HepG2 (cell line): ENCODE measurements around the gene ARHGEF16.

Experiments
- ATF7-NPFF ChIP-seq: sonication (generic); formaldehyde crosslinking; IDR thresholded peaks from 2 replicates; pipeline ENCODE4 v1.8.1; 2023; ENCODE audit warnings: mild to moderate bottlenecking, low read depth, missing genetic modification reagents, moderate library complexity
- ELF4 ChIP-seq: sonication (generic); formaldehyde crosslinking; IDR thresholded peaks from 2 replicates; pipeline ENCODE4 v1.5.0; 2020; ENCODE audit warnings: missing genetic modification reagents, mild to moderate bottlenecking, moderate library complexity, borderline replicate concordance
- MXD1 ChIP-seq: sonication (generic); formaldehyde crosslinking; IDR thresholded peaks from 2 replicates; pipeline ENCODE4 v1.4.0; 2020; ENCODE audit warnings: mild to moderate bottlenecking, missing genetic modification reagents
- POLR2A ChIP-seq, 2 experiments: IDR thresholded peaks; 2 replicates each; pipeline ENCODE4 v1.6.1; 2011; ENCODE audit warnings: low read depth in 2 of 2, low read length in 2 of 2, mild to moderate bottlenecking in 1 of 2, moderate library complexity in 1 of 2; ENCODE audit not compliant: insufficient read depth in 1 of 2
- POLR2AphosphoS5 ChIP-seq: IDR thresholded peaks from 2 replicates; pipeline ENCODE4 v1.6.1; 2012; ENCODE audit warnings: low read depth, low read length
- RFX5 ChIP-seq: IDR thresholded peaks from 2 replicates; pipeline ENCODE4 v1.6.1; 2011; ENCODE audit warnings: low read depth, low read length, improper control_type of control experiment
- ZNF24 ChIP-seq: fragments of 450-650 bp; IDR thresholded peaks from 2 replicates; pipeline ENCODE4 v1.6.1; 2017; ENCODE audit warnings: antibody characterized with exemption, mild to moderate bottlenecking
- ZNF274 ChIP-seq: sonication (generic); formaldehyde crosslinking; IDR thresholded peaks from 2 replicates; pipeline ENCODE4 v1.5.1; 2020; ENCODE audit warnings: mild to moderate bottlenecking, missing genetic modification reagents
- ZNF282 ChIP-seq: fragments of 450-650 bp; IDR thresholded peaks from 2 replicates; pipeline ENCODE4 v1.6.1; 2018; ENCODE audit not compliant: partially characterized antibody
- ZNF484 ChIP-seq: sonication (generic); formaldehyde crosslinking; IDR thresholded peaks from 2 replicates; pipeline ENCODE4 v1.5.1; 2020; ENCODE audit warnings: mild to moderate bottlenecking, low read depth, missing genetic modification reagents, borderline replicate concordance

- no peak for TF ChIP-seq ZNF484 (CRISPR knock-in tag)
- no peak for TF ChIP-seq POLR2A (IDR thresholded peaks at IDR 0.05; ENCODE audit: insufficient read depth in 1 of 2, low read depth in 2 of 2, low read length in 2 of 2)
- TF ChIP-seq MXD1: no peak
- peak; percentile 12; the same call in 1 of the 2 replicates for TF ChIP-seq ATF7-NPFF (CRISPR knock-in tag)
- TF ChIP-seq ZNF24: no peak
- no peak for TF ChIP-seq POLR2AphosphoS5
- no peak for TF ChIP-seq ZNF282
- peak; percentile 2; the same call in 1 of the 2 replicates for TF ChIP-seq ZNF274 (CRISPR knock-in tag)
- no peak for TF ChIP-seq ELF4 (CRISPR knock-in tag)
- no peak for TF ChIP-seq RFX5
Observed at GRCh38 chr1:3472088-3472850, 17.8 kb downstream of the ARHGEF16 start.
